HG03196 (cell line): Measurements from ENCODE around the gene BACE1.
"Not testable (repeated sequence)": the region's sequence is repeated elsewhere in the genome, so short reads cannot be mapped to it uniquely, and the experiment has no call there.

Experiments used
- ATAC-seq: cut with Tn5 transposase; IDR thresholded peaks from one replicate; pipeline ENCODE4 v1.9.1; 2021; ENCODE audit not compliant: unreplicated experiment

The BACE1 gene

GRCh38 chr11:117278347-117278746 lies 37.7 kb downstream of the BACE1 start:
- ATAC-seq = no peak

- ATAC-seq = no peak
Observed at GRCh38 chr11:117273550-117274289, 42.3 kb downstream of the BACE1 start.

GRCh38 chr11:117272175-117272574 lies 43.9 kb downstream of the BACE1 start:
- ATAC-seq = not testable (repeated sequence)

GRCh38 chr11:117271208-117271607 lies 44.8 kb downstream of the BACE1 start:
- ATAC-seq = no peak

- ATAC-seq = no peak
Observed at GRCh38 chr11:117269856-117270255, 46.2 kb downstream of the BACE1 start.

GRCh38 chr11:117265745-117266144 lies 50.3 kb downstream of the BACE1 start:
- no peak for ATAC-seq

- ATAC-seq = not testable (repeated sequence)
Observed at GRCh38 chr11:117264624-117265323, 51.3 kb downstream of the BACE1 start.

- ATAC-seq = no peak
Observed at GRCh38 chr11:117259417-117259816, 56.6 kb downstream of the BACE1 start.

GRCh38 chr11:117258576-117258975 lies 57.5 kb downstream of the BACE1 start:
- ATAC-seq = no peak

- ATAC-seq = no peak
Observed at GRCh38 chr11:117256573-117256972, 59.5 kb downstream of the BACE1 start.

- no peak for ATAC-seq
Observed at GRCh38 chr11:117255966-117256365, 60.1 kb downstream of the BACE1 start.

GRCh38 chr11:117251506-117251905 lies 64.5 kb downstream of the BACE1 start:
- ATAC-seq = no peak

GRCh38 chr11:117249571-117249970 lies 66.5 kb downstream of the BACE1 start:
- ATAC-seq = no peak

- ATAC-seq = no peak
Observed at GRCh38 chr11:117248341-117248740, 67.7 kb downstream of the BACE1 start.

- ATAC-seq = no peak
Observed at GRCh38 chr11:117239295-117239694, 76.8 kb downstream of the BACE1 start.

GRCh38 chr11:117238221-117238620 lies 77.8 kb downstream of the BACE1 start:
- no peak for ATAC-seq
